K562 (cell line): Measurements from ENCODE around the gene MSS51. TPM values are rescaled to one million over a fixed set of nuclear protein-coding genes. Genes with fewer than 3 reads are reported as not detected.

Experiments
- ARNT ChIP-seq, 2 experiments: fragments of 450-650 bp; IDR thresholded peaks; 2 replicates each; pipeline ENCODE4 v1.6.1; 2016; ENCODE audit warnings: mild to moderate bottlenecking in 1 of 2
- ATF7 ChIP-seq: fragments of 450-650 bp; IDR thresholded peaks from 2 replicates; pipeline ENCODE4 v1.7.1; 2014; ENCODE audit warnings: mild to moderate bottlenecking, moderate library complexity
- CBFA2T2 ChIP-seq: fragments of 450-650 bp; conservative IDR thresholded peaks from 2 replicates; pipeline ENCODE4 v1.6.1; 2017; ENCODE audit warnings: mild to moderate bottlenecking
- IFI16 ChIP-seq: fragments of 250-450 bp; sonication (Bioruptor Pico); IDR thresholded peaks from 2 replicates; pipeline ENCODE4 v2.1.2; 2022; ENCODE audit warnings: mild to moderate bottlenecking, inconsistent platforms
- MBD2 ChIP-seq: sonication (generic); IDR thresholded peaks from 2 replicates; pipeline ENCODE4 v1.6.1; 2016; ENCODE audit warnings: low read depth, borderline replicate concordance
- MLX ChIP-seq, 2 experiments: fragments of 450-650 bp in 1 of 2; sonication (generic) in 1 of 2; formaldehyde crosslinking; conservative IDR thresholded peaks; 2 replicates each; pipeline versions ENCODE4 v1.4.0 to v1.8.1; 2020 to 2022; ENCODE audit warnings: mild to moderate bottlenecking in 1 of 2, missing genetic modification reagents in 1 of 2
- MNT ChIP-seq, 2 experiments: fragments of 450-650 bp; conservative IDR thresholded peaks; 2 replicates each; pipeline ENCODE4 v1.6.1; 2017; ENCODE audit warnings: mild to moderate bottlenecking in 2 of 2, moderate library complexity in 2 of 2
- MTA1 ChIP-seq: fragments of 450-650 bp; IDR thresholded peaks from 2 replicates; pipeline ENCODE4 v1.6.1; 2017; ENCODE audit warnings: borderline replicate concordance
- NFXL1 ChIP-seq: fragments of 450-650 bp; formaldehyde crosslinking; IDR thresholded peaks from 2 replicates; pipeline ENCODE4 v1.4.0; 2021; ENCODE audit warnings: mild to moderate bottlenecking
- PHF21A ChIP-seq: fragments of 450-650 bp; IDR thresholded peaks from 2 replicates; pipeline ENCODE4 v1.6.1; 2017; ENCODE audit warnings: low read depth, borderline replicate concordance
- PPARD ChIP-seq: fragments of 250-450 bp; sonication (Bioruptor Pico); IDR thresholded peaks from 2 replicates; pipeline ENCODE4 v1.8.0; 2022; ENCODE audit warnings: inconsistent platforms, mild to moderate bottlenecking, moderate library complexity
- RAD51 ChIP-seq: fragments of 450-650 bp; IDR thresholded peaks from 2 replicates; pipeline ENCODE4 v1.7.1; 2016; ENCODE audit warnings: low read depth, mild to moderate bottlenecking, borderline replicate concordance
- RBFOX2 ChIP-seq: fragments of 200-400 bp; formaldehyde crosslinking; IDR thresholded peaks from 2 replicates; pipeline ENCODE4 v1.6.1; 2017; ENCODE audit warnings: low read depth, mild to moderate bottlenecking, low read length, moderate library complexity
- RFX1 ChIP-seq: fragments of 450-650 bp; IDR thresholded peaks from 2 replicates; pipeline ENCODE4 v1.6.1; 2016; ENCODE audit warnings: mild to moderate bottlenecking, moderate library complexity
- SMARCB1 ChIP-seq: IDR thresholded peaks from 2 replicates; pipeline ENCODE4 v1.6.1; 2011; ENCODE audit warnings: improper control_type of control experiment, low read depth; ENCODE audit not compliant: insufficient read length
- SMARCE1 ChIP-seq: fragments of 450-650 bp; IDR thresholded peaks from 2 replicates; pipeline ENCODE4 v1.7.1; 2016; ENCODE audit warnings: mild to moderate bottlenecking
- SRSF9 ChIP-seq: fragments of 200-400 bp; formaldehyde crosslinking; IDR thresholded peaks from 2 replicates; pipeline ENCODE4 v1.6.1; 2017; ENCODE audit warnings: low read depth, low read length, borderline replicate concordance
- TFE3 ChIP-seq: fragments of 450-650 bp; formaldehyde crosslinking; IDR thresholded peaks from 2 replicates; pipeline ENCODE4 v1.4.0; 2020; ENCODE audit warnings: mild to moderate bottlenecking, mixed read lengths
- USF2 ChIP-seq: sonication (generic); formaldehyde crosslinking; IDR thresholded peaks from 2 replicates; pipeline ENCODE4 v1.5.0; 2020; ENCODE audit warnings: missing genetic modification reagents
- ZNF311 ChIP-seq: fragments of 250-450 bp; sonication (Bioruptor Pico); IDR thresholded peaks from 2 replicates; pipeline ENCODE4 v1.4.0; 2020; ENCODE audit warnings: mild to moderate bottlenecking, moderate library complexity
- ZNF57 ChIP-seq: fragments of 450-650 bp; formaldehyde crosslinking; IDR thresholded peaks from 2 replicates; pipeline ENCODE4 v1.4.0; 2020; ENCODE audit warnings: mild to moderate bottlenecking, moderate library complexity
- ZNF592 ChIP-seq: fragments of 450-650 bp; IDR thresholded peaks from 2 replicates; pipeline ENCODE4 v1.6.1; 2017; ENCODE audit warnings: antibody characterized with exemption, mild to moderate bottlenecking
- polyA plus RNA-seq, 8 experiments: library from polyadenylated mRNA; depleted of rRNA in 4 of 8; stranded (reverse) in 5 of 8; unstranded in 3 of 8; fragments of >200 nt; fragmentation: Nextera tagmentation in 2 of 8; fragmentation: Illumina TruSeq in 1 of 8; extraction: Ambion mirVana in 2 of 8; extraction: Trizol in 1 of 8; gene quantifications; 2 replicates each; pipeline versions ENCODE4 v1.2.1 to v1.2.3, GENCODE V29; 2011 to 2014; ENCODE audit warnings: inconsistent platforms in 1 of 8, missing spikeins in 1 of 8
- total RNA-seq, 7 experiments: library from RNA; depleted of rRNA in 6 of 7; stranded (reverse); fragments of >200 nt in 6 of 7; fragmentation: Illumina TruSeq in 2 of 7; extraction: Trizol in 2 of 7; gene quantifications; 2 replicates each; pipeline versions ENCODE4 v1.2.1 to v1.2.3, GENCODE V29; 2011 to 2021; ENCODE audit warnings: low replicate concordance in 1 of 7

The MSS51 gene
- total and polyA plus RNA-seq, 9 of the 15 experiments (the other 6 are each of a cell fraction or from before 2014, with no cell fraction given), result 0.28 to 1.8 (median 1.2) TPM

GRCh38 chr10:73413108-73413527, 20.2 kb downstream of the MSS51 start (continued):
- TF ChIP-seq ZNF311 (CRISPR knock-in tag), result no peak
- peak in 1 of 2 experiments; percentile 78; a peak in 1 of 4 replicates for TF ChIP-seq ARNT (IDR thresholded peaks at IDR 0.05)
- TF ChIP-seq TFE3 (CRISPR knock-in tag), result no peak
- no peak for TF ChIP-seq RFX1
- TF ChIP-seq ATF7, result peak; percentile 75; the same call in 1 of the 2 replicates
- no peak for TF ChIP-seq ZNF57 (CRISPR knock-in tag)
- TF ChIP-seq ZNF592, result 0 out of 2 replicates have a peak, but pooled peaks have one; percentile 22
- no peak for TF ChIP-seq SMARCB1
- TF ChIP-seq SMARCE1, result no peak
- TF ChIP-seq RBFOX2, result no peak
- TF ChIP-seq PPARD (CRISPR knock-in tag), result no peak
- peak; percentile 57; the same call in 1 of the 2 replicates for TF ChIP-seq PHF21A
- TF ChIP-seq MBD2, result no peak; the same call in 1 of the 2 replicates
- TF ChIP-seq MTA1, result no peak
- no peak for TF ChIP-seq RAD51
- no peak for TF ChIP-seq MLX (CRISPR knock-in tag; conservative IDR thresholded peaks at IDR 0.05)
- no peak for TF ChIP-seq USF2 (CRISPR knock-in tag)
- TF ChIP-seq MNT (conservative IDR thresholded peaks at IDR 0.05), result no peak
- TF ChIP-seq SRSF9, result no peak
- TF ChIP-seq CBFA2T2, result no peak
- no peak for TF ChIP-seq NFXL1 (CRISPR knock-in tag)
- 0 out of 2 replicates have a peak, but pooled peaks have one; percentile 9 for TF ChIP-seq IFI16 (CRISPR knock-in tag)
